ENCODE measurements around the gene PLEKHG2.

Gene PLEKHG2

DNA sequence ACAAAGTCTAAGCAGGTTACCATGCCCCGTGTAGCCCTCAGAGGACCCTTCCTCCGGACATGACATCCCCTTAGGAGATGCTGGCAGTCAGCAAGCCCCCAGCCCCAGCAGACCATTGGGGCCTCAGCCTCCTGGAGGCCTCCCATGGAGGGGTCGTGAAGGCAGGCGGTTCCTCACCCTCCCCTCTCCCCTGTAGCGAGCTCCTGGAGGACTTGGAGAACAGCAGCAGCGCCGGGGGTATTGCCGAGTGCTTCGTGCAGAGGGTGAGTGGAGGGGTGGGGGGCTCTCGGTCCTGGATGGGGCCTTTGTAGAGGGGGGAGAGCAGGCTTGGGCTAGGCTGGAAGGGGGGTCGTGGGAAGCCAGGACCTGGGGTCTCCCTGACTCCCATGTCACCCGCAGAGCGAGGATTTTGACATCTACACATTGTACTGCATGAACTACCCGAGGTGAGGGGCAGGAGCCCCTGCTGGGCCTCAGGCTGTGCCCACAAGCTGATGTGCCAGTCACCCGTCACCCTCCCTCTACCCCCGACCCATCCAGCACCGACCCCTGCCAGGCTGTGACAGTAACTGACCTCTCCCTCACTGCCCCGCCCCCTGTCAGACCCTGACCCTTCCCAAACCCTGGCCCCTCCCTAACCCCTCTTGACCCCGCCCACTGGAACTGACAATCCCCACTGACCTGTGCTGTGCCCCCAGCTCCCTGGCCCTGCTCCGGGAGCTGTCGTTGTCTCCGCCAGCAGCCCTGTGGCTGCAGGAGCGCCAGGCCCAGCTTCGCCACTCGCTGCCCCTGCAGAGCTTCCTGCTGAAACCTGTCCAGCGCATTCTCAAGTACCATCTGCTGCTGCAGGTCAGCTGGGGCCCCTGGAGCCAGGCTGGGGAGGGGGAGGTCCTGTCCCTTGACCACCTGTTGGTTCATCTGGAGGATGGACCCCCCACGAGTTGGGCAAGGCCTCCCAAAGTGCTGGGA lies 4.0 kb downstream of the PLEKHG2 start:
- Histone ChIP-seq H3K79me2 (ENCODE audit: low read length) (no peaks in the 10 kb centered on the region), H3K4me2 (ENCODE audit: low read depth, low read length) (no peak overlapping the region), H3K36me3 (replicated peaks; ENCODE audit: insufficient read depth, low read length) (no peaks in the 10 kb centered on the region), H3F3A (ENCODE audit: insufficient read depth, low read length) (peaks cover 4% of the 10 kb centered on the region), H3K27ac (ENCODE audit: low read length) (no peak overlapping the region), H3K9me3 (replicated peaks; ENCODE audit: insufficient read depth, low read length) (no peaks in the 10 kb centered on the region), H2AFZ (ENCODE audit: low read length) (no peak overlapping the region), H3K4me3 (ENCODE audit: low read length) (no peak overlapping the region), H4K20me1 (ENCODE audit: insufficient read depth, low read length) (no peaks in the 10 kb centered on the region), H3K27me3 (replicated peaks; ENCODE audit: insufficient read depth, low read length) (no peaks in the 10 kb centered on the region), H3K9ac (ENCODE audit: low read length) (no peak overlapping the region), H3K4me1 (ENCODE audit: low read length) (peaks cover 1% of the 10 kb centered on the region), H3K9me2 (replicated peaks; ENCODE audit: insufficient read depth, low read length) (no peaks in the 10 kb centered on the region)
- DNase-seq: no peak
- TF ChIP-seq EZH2 (optimal IDR thresholded peaks at IDR 0.05; ENCODE audit: low read depth, low read length) (no peak), EZH2phosphoT487 (IDR thresholded peaks at IDR 0.05; ENCODE audit: low read length) (no peak)
- TF ChIP-seq, protein P1, sequence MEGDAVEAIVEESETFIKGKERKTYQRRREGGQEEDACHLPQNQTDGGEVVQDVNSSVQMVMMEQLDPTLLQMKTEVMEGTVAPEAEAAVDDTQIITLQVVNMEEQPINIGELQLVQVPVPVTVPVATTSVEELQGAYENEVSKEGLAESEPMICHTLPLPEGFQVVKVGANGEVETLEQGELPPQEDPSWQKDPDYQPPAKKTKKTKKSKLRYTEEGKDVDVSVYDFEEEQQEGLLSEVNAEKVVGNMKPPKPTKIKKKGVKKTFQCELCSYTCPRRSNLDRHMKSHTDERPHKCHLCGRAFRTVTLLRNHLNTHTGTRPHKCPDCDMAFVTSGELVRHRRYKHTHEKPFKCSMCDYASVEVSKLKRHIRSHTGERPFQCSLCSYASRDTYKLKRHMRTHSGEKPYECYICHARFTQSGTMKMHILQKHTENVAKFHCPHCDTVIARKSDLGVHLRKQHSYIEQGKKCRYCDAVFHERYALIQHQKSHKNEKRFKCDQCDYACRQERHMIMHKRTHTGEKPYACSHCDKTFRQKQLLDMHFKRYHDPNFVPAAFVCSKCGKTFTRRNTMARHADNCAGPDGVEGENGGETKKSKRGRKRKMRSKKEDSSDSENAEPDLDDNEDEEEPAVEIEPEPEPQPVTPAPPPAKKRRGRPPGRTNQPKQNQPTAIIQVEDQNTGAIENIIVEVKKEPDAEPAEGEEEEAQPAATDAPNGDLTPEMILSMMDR (IDR thresholded peaks at IDR 0.05; ENCODE audit: low read length): no peak

GRCh38 chr19:39417463-39418181 lies 5.2 kb downstream of the PLEKHG2 start:
- DNase-seq: no peak
- Histone ChIP-seq H3K79me2 (ENCODE audit: low read length) (no peaks in the 10 kb centered on the region), H3F3A (ENCODE audit: insufficient read depth, low read length) (no peaks in the 10 kb centered on the region; the same call in 1 of the 2 replicates), H3K9me3 (replicated peaks; ENCODE audit: insufficient read depth, low read length) (no peaks in the 10 kb centered on the region), H3K9me2 (replicated peaks; ENCODE audit: insufficient read depth, low read length) (no peaks in the 10 kb centered on the region), H3K4me1 (ENCODE audit: low read length) (no peaks in the 10 kb centered on the region), H3K27ac (ENCODE audit: low read length) (no peak overlapping the region), H3K27me3 (replicated peaks; ENCODE audit: insufficient read depth, low read length) (no peaks in the 10 kb centered on the region), H2AFZ (ENCODE audit: low read length) (no peak overlapping the region), H4K20me1 (ENCODE audit: insufficient read depth, low read length) (no peaks in the 10 kb centered on the region), H3K4me2 (ENCODE audit: low read depth, low read length) (no peak overlapping the region), H3K9ac (ENCODE audit: low read length) (no peak overlapping the region), H3K36me3 (replicated peaks; ENCODE audit: insufficient read depth, low read length) (no peaks in the 10 kb centered on the region), H3K4me3 (ENCODE audit: low read length) (no peak overlapping the region)
- TF ChIP-seq EZH2 (optimal IDR thresholded peaks at IDR 0.05; ENCODE audit: low read depth, low read length) (no peak), EZH2phosphoT487 (IDR thresholded peaks at IDR 0.05; ENCODE audit: low read length) (no peak)
- TF ChIP-seq, protein P1 (IDR thresholded peaks at IDR 0.05; ENCODE audit: low read length): no peak

GRCh38 chr19:39419003-39419402 lies 6.5 kb downstream of the PLEKHG2 start:
- Histone ChIP-seq H2AFZ (ENCODE audit: low read length) (no peak overlapping the region), H3K36me3 (replicated peaks; ENCODE audit: insufficient read depth, low read length) (no peaks in the 10 kb centered on the region)

More at GRCh38 chr19:39419003-39419402, 6.5 kb downstream of the PLEKHG2 start:
- H4K20me1 ChIP-seq (ENCODE audit: insufficient read depth, low read length): no peaks in the 10 kb centered on the region
- no peaks in the 10 kb centered on the region for H3K4me1 ChIP-seq (ENCODE audit: low read length)
- H3K4me2 ChIP-seq (ENCODE audit: low read depth, low read length): no peak overlapping the region
- H3K27ac ChIP-seq (ENCODE audit: low read length): no peak overlapping the region
- no peaks in the 10 kb centered on the region for H3K27me3 ChIP-seq (replicated peaks; ENCODE audit: insufficient read depth, low read length)
- H3K4me3 ChIP-seq (ENCODE audit: low read length): no peak overlapping the region
- no peak overlapping the region for H3K9ac ChIP-seq (ENCODE audit: low read length)
- H3K9me3 ChIP-seq (replicated peaks; ENCODE audit: insufficient read depth, low read length): no peaks in the 10 kb centered on the region
- H3K79me2 ChIP-seq (ENCODE audit: low read length): no peaks in the 10 kb centered on the region
- no peak for DNase-seq
- no peaks in the 10 kb centered on the region for H3K9me2 ChIP-seq (replicated peaks; ENCODE audit: insufficient read depth, low read length)
- TF ChIP-seq EZH2phosphoT487 (IDR thresholded peaks at IDR 0.05; ENCODE audit: low read length): no peak
- TF ChIP-seq, protein P1 (IDR thresholded peaks at IDR 0.05; ENCODE audit: low read length): no peak
- H3F3A ChIP-seq (ENCODE audit: insufficient read depth, low read length): no peaks in the 10 kb centered on the region; the same call in 1 of the 2 replicates
